A549 (cell line): Measurements from ENCODE around the gene CLDN14.

Experiments used
- EHF ChIP-seq: fragments of 250-450 bp; sonication (Bioruptor Pico); IDR thresholded peaks from 2 replicates; pipeline ENCODE4 v1.5.0; 2020; ENCODE audit warnings: mild to moderate bottlenecking
- EP300 ChIP-seq, 2 experiments: fragments of >200 bp; sonication (Bioruptor Twin); formaldehyde crosslinking; IDR thresholded peaks; 2 replicates in 1 of 2; 3 replicates in 1 of 2; pipeline ENCODE4 v1.6.1; 2016 to 2017
- SMC3 ChIP-seq: fragments of >200 bp; sonication (Bioruptor Twin); formaldehyde crosslinking; IDR thresholded peaks from 3 replicates; pipeline ENCODE4 v1.6.1; 2018; ENCODE audit warnings: inconsistent platforms

DNA sequence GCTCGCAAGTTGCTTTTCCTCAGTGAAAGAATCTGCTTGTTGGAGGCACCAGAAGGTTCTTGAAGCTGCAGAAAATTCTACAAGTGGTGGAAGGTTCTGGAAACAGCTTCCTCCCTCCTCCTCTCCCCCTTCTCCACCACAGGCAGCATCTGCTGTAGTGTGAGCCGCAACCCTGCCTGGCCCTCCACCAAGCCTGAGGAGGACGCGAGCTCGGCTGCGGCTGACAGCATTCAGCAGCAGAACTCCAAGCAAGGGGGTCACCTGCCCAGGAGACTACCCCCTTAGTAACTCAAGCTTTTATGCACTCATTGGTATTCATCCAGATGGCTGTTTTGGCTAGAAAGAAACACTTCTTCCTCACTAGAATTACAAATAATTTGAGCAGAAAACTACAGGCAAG lies 48.8 kb upstream of the CLDN14 start:
- TF ChIP-seq EP300 (IDR thresholded peaks at IDR 0.05) (no peak), SMC3 (no peak), EHF (CRISPR knock-in tag) (no peak)
